Activated gamma-delta T cell treated with anti-CD3 and anti-CD28 coated beads, Interleukin-2, amount 50 U/mL, for 16 hours (primary cell): ENCODE results near the gene PLN.

Experiments
- DNase-seq: peaks from one replicate; pipeline ENCODE4 v3.0.0-alpha.2; 2020; ENCODE audit warnings: low read depth

The PLN gene

GRCh38 chr6:118537574-118537973 lies 10.5 kb upstream of the PLN start:
- DNase-seq, result no peak

GRCh38 chr6:118542184-118542952 lies 5.7 kb upstream of the PLN start:
- DNase-seq, result no peak

GRCh38 chr6:118544105-118544504 lies 4.0 kb upstream of the PLN start:
- no peak for DNase-seq

GRCh38 chr6:118546164-118546879 lies 1.8 kb upstream of the PLN start:
- DNase-seq, result no peak

GRCh38 chr6:118546880-118547218 lies 1.2 kb upstream of the PLN start:
- DNase-seq, result no peak

- DNase-seq, result no peak
Observed at GRCh38 chr6:118548613-118549012, 517 bp downstream of the PLN start.

- peak; percentile 5 for DNase-seq
Observed at GRCh38 chr6:118551063-118552053, 3.3 kb downstream of the PLN start.

GRCh38 chr6:118553132-118553531 lies 5.0 kb downstream of the PLN start:
- DNase-seq, result no peak

GRCh38 chr6:118554698-118555097 lies 6.6 kb downstream of the PLN start:
- no peak for DNase-seq

GRCh38 chr6:118558464-118559217 lies 10.5 kb downstream of the PLN start:
- DNase-seq, result no peak

GRCh38 chr6:118559659-118560058 lies 11.6 kb downstream of the PLN start:
- no peak for DNase-seq

GRCh38 chr6:118562248-118562647 lies 14.2 kb downstream of the PLN start:
- DNase-seq, result no peak

GRCh38 chr6:118562959-118563358 lies 14.9 kb downstream of the PLN start:
- no peak for DNase-seq

- DNase-seq, result no peak
Observed at GRCh38 chr6:118565311-118565960, 17.3 kb downstream of the PLN start.

- DNase-seq, result no peak
Observed at GRCh38 chr6:118567974-118568373, 19.9 kb downstream of the PLN start.

- no peak for DNase-seq
Observed at GRCh38 chr6:118569498-118569897, 21.4 kb downstream of the PLN start.

GRCh38 chr6:118571121-118571520 lies 23.0 kb downstream of the PLN start:
- DNase-seq, result no peak

GRCh38 chr6:118574051-118574865 lies 26.2 kb downstream of the PLN start:
- DNase-seq, result no peak

GRCh38 chr6:118577972-118578371 lies 29.9 kb downstream of the PLN start:
- no peak for DNase-seq

GRCh38 chr6:118578617-118579016 lies 30.5 kb downstream of the PLN start:
- DNase-seq, result no peak
